RCC 7860 (cell line): Measurements from ENCODE around the gene GUCA2B.

Source experiments
- DNase-seq: peaks from one replicate; pipeline ENCODE4 v3.0.0-alpha.2; 2015; ENCODE audit warnings: low spot score
- FAIRE-seq: peaks from 2 replicates; lab custom pipeline; 2012; peaks lifted over from hg19 to GRCh38; lab: Jason Lieb, UNC

The GUCA2B gene

GRCh38 chr1:42165511-42166210 lies 12.5 kb downstream of the GUCA2B start:
- FAIRE-seq, result no peak
- peak; percentile 52 for DNase-seq

GRCh38 chr1:42167611-42168390 lies 14.6 kb downstream of the GUCA2B start:
- FAIRE-seq (no peak), DNase-seq (no peak)

GRCh38 chr1:42168391-42168670 lies 15.1 kb downstream of the GUCA2B start:
- no peak for DNase-seq
- FAIRE-seq, result no peak

DNA sequence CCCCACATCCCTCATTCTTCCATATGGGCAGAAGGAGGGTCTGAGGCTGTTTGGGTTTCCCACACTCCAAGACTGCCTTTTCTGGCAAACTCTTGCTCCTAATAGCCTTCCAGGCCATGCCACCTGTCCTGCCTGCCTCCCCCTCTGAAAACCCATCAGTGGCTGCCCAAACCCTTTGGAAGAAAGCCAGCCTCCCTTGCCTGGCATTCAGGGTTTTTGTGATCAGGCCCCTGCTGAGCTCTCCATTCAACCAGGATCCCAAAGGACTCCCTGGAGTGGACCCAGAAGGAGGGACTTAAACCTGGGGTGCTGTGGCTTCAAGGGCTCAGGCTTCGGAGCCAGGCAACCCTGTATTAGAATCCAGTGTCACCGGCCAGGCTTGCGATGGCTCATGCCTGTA lies 15.6 kb downstream of the GUCA2B start:
- FAIRE-seq, result no peak
- DNase-seq, result no peak

GRCh38 chr1:42170779-42171621 lies 17.8 kb downstream of the GUCA2B start:
- no peak for DNase-seq
- FAIRE-seq, result no peak

GRCh38 chr1:42171679-42172266 lies 18.6 kb downstream of the GUCA2B start:
- DNase-seq (no peak), FAIRE-seq (no peak)

DNA sequence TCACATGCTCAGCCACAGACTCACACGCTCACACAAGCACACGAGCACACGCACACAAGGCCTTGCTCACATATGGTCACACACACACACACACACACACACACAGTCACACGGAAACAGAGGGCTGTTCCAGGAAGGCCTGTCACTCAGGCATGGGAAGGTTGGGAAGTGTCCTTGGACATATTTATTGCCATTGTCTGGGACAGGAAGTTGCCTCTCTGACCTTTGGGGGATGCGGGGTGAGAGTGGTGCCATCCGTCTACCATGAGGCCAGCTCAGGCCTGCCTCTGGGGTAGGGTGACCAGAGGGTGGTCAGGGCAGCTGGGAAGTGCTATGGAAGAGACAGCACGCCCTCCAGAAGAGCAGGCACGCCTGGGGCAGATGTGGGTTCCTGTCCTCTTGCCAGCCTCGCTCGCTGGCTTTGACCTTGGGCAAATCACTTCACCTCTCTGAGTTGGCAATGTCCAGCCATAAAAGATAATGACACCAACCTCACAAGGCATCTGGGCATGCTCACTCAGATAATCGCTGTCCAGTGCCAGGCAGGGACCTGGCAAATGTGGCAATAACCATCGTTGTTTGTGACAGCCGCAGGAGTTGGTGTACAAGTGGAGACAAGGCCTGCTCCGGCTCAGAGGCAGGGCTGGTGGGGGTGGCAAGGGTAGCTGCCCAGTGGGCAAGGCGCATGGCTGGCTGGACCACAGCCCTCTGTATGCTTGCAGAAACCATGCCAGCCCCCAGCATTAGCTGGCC lies 19.3 kb downstream of the GUCA2B start:
- FAIRE-seq (no peak), DNase-seq (no peak)

- DNase-seq, result peak; percentile 27
- no peak for FAIRE-seq
Measured at GRCh38 chr1:42173155-42173933, 20.1 kb downstream of the GUCA2B start.

DNA sequence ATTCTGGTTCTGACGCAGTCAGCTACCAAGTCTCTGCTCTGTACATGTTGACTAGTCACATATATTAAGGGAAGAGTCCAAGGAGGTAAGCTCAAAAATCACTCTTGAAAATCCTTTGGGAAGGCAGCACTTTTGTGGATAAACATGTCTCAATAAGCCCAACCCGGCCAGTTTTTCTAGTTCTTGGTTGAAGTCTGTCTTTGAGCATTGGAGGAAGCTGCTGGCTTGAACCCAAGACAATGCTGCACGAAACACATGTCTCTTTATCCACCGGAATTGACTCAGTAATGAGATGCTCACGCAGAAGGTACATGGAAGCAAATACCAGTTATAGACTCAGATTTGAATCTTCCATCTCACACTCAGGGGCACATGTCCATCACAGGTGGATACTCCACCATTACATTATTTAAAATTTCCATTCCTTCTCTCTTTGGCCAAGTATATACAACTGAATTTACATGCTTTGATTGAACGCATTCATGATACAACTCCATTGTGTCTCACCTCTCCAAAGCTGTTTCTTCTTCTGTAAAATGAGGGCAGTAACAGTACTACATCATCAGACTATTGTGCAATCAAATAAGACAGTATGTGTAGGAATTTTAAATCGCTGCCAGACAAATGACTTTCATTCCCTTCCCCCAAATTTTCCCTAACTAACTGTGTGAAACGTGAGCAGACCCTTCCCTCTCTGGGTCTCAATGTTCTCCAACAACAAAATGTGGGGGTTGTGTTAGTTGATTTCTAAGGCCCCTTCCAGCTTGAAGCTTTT lies 20.9 kb downstream of the GUCA2B start:
- no peak for DNase-seq
- FAIRE-seq, result no peak

GRCh38 chr1:42175314-42176054 lies 22.3 kb downstream of the GUCA2B start:
- DNase-seq (no peak), FAIRE-seq (no peak)

DNA sequence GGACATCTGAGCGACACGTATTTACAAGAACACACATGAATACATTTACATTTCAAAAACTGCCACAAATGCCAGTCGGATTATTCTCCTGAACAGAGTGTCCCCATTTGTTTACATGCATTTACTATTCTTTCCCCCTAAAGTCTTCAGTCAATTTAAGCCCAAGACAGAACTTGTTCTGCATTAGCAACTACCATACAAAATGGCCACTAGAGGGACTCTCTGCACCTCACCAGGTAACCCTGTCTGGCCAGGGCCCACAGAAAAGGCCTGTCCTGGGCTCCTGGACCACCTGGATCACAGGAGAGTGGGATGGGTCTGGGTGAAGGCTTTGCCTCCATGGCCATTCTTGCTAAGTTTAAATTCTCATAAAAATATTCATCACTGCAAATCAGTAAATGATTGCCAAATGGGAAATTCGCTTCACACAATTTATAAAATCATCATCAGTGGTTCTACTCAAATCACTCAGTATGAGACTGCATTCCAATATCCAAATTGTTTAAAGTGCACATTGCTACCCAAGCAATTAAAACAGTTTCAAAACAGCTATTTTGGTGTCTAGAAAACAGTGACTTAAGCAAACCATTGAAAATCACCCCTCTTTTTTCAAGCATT lies 23.8 kb downstream of the GUCA2B start:
- DNase-seq, result peak; percentile 22

GRCh38 chr1:42177541-42177981 lies 24.4 kb downstream of the GUCA2B start:
- DNase-seq, result no peak
- no peak for FAIRE-seq

More for the DNA sequence above, 23.8 kb downstream of the GUCA2B start:
- FAIRE-seq, result no peak

DNA sequence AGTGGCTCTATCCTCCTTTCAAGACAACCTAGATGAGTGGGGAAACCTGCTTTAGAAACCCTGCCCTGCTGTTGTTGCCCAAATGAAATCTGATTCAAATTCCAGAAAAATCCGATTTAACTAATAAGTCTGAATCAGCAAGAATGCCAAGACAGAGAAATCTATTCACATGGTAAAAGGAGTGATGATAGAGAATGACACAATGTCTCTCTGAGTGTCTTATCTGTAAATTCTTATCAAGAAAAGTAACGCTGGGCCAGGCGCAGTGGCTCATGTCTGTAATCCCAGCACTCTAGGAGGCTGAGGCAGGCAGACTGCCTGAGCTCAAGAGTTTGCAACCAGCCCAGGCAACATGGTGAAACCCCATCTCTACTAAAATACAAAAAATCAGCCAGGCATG lies 25.0 kb downstream of the GUCA2B start:
- no peak for FAIRE-seq

DNA sequence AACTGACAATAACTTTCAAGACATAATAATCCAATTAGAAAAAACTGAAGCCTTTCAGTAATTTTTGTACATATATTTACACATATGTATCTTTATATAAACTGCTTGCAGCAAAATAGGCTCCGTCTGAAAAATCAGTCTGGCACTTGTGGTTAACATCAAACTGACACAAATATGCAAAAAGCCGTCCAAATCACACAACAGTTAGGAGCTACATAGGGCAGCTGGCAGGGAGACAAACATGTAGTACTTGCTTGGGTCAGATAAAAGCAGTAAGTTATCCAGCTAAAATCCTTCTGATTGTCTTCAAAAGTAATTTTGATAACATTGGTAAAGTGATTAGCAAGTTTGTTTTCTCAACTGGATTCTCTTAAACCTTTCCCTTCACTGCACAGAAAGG lies 26.1 kb downstream of the GUCA2B start:
- FAIRE-seq, result no peak

More for the DNA sequence above, 25.0 kb downstream of the GUCA2B start:
- DNase-seq, result no peak

DNA sequence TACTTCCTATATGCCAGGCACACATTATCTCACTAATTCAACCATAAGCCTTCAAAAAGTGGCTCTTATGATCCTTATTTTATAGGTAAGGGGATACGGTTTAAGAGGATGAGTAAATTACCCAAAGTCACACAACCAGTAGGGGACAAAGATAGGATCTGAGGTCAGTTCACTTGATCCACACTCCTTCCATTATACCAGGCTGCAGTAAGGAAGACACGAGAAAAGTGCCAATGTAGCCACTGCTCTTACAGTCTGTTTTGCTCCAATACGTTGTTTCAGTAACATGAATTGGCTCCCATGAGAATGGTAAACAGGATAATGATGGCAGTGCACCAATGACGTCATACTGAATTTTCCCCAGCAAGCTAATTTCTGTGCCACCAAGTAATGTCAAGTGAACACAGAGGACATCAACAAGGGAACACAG lies 26.7 kb downstream of the GUCA2B start:
- no peak for FAIRE-seq

More for the DNA sequence above, 26.1 kb downstream of the GUCA2B start:
- no peak for DNase-seq

GRCh38 chr1:42181687-42182086 lies 28.5 kb downstream of the GUCA2B start:
- FAIRE-seq (no peak), DNase-seq (no peak)

More for the DNA sequence above, 26.7 kb downstream of the GUCA2B start:
- DNase-seq, result no peak

- FAIRE-seq, result no peak
Measured at GRCh38 chr1:42183210-42183956, 30.2 kb downstream of the GUCA2B start.

More at GRCh38 chr1:42183210-42183956, 30.2 kb downstream of the GUCA2B start:
- DNase-seq, result no peak
